Embryonic facial prominence (tissue), 1 donor: ENCODE measurements around the gene GRK5.

Experiments
- DNase-seq: peaks from one replicate; pipeline ENCODE4 v3.0.0-alpha.2; 2016; ENCODE audit errors: extremely low spot score

Gene GRK5

DNA sequence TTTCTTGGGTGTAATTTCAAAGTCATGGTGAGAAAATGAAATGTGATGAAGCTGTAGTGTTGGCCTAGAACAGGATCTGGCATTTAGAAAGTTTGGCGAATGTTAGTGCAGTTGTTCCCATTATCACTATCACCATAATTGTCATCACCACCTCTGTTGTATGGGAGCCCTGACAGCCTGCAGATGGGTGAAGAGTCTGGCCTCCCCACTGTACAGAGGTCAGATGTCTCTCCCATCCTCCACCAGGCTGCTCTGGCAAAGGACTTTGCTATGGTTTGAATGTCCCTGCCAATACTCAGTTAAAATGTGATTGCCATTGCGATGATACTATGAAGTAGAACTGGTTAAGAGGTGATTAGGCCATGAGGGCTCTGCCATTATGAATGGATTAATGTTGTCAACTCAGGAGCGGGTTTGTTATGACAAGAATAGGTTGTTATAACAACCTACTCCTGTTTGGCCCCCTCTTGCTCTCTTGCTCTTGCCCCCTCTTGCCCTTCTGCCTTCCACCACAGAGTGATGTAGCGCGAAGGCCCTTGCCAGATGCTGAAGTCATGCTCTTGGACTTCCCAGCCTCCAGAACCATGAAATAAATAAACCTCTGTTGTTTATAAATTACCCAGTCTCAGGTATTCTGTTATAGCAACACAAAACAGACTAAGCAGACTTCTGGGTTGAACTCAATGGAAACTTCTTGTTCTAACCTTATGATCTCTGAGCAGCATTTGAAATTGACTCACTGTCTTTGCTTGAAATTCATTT is 90.0 kb downstream of the GRK5 start:
- no peak for DNase-seq

DNA sequence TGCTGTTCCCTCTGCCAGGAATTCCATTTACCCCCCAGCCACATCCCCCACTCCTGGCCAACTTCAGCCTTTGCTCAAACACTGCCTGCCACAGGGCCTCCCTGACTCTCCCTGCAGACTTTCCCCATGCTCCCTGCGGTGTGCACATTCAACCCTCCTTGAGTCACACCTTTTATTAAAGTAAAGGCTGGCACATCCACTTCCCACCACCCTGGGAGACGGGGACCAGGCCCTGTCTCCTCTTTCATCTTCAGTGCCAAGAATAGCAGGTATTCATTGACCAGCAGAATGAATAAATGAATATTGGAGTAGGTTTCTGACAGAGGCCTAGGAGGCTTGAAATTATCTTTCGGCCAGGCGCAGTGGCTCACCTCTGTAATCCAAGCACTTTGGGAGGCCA is 91.4 kb downstream of the GRK5 start:
- no peak for DNase-seq

DNA sequence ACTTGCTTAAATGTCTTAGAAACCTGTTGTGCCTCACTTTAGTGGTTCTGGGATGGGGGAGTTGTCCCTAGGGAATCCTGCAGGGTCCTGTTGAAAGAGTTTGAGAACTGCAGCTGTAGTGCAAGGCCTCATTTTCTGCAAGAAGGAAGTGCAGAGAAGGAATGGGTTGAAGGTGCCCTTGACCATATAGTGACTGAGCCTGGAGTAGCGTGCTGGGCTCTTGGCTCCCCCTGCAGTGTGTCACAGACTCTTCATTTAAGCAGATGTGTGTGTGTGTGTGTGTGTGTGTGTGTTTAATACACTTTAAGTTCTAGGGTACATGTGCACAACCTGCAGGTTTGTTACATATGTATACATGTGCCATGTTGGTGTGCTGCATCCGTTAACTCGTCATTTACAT is 92.2 kb downstream of the GRK5 start:
- DNase-seq = no peak

DNA sequence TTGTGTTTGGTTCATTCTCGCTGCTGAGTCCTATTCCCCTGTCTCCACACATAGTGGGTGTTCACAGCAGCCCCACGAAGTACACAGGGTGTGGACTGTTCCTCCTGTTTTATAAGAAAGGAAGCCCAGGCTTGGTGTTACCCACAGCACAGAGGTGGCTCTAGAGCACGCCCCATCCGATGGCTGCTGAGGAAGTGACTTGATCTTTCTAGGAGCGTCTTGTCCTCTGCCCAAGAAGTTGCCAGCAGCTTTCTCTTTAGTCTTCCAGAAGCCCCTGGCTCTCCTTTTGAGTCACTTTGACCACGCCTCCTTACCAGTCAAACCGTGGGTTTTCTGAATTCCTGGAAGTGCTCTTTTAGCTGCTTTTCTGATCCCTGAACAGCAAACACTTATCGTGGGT is 94.0 kb downstream of the GRK5 start:
- no peak for DNase-seq

DNA sequence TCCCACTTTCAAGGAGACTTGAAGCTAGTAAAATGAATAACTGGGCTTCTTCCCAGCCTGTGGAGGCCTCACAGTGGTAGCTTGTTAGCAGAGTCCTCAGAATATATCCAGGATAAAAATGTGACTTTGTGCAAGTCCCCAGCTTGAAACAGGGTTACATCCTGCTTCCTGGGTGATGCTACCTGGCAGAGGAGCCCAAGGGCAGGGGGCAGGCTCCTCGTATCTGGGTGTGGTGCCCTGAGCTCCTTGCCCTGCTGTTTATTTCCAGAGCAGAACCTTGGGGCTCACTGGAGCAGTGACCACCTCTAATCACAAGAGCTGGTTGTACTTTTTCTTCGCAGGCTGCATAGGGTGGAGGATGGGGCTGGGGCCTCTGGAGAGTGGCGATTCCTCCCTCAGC is 94.8 kb downstream of the GRK5 start:
- DNase-seq = no peak

DNA sequence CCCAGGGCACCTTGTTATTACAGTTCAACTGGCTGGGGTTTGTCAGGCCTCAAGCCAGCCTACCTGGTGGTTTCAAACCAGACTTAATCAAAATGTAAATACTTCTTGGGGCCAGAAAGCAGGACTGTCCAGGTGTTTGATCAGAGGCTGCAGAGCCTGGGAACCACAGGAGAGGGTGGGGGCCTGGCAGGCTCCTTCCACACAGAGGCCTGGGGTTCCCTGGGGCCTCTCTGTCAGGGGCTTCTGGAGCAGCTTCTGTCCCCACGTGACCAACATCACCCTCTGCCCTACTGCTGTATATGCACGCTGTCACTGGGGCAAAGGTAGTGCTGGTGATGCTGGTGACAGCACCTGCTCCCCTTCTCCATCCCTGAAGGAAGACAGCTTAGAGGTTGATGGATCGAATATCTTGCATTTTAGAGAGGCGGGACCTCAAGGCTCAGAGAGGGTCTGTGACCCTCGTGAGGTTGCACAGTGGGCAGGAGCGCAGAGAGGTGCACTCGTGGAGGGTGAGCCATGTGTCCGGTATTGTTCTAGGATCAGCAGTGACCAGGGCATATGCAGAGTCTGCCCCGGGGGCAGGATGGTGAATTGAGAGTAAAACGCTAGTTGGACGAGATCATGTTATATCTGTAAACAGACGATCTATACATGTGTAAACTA is 95.4 kb downstream of the GRK5 start:
- DNase-seq = no peak

DNA sequence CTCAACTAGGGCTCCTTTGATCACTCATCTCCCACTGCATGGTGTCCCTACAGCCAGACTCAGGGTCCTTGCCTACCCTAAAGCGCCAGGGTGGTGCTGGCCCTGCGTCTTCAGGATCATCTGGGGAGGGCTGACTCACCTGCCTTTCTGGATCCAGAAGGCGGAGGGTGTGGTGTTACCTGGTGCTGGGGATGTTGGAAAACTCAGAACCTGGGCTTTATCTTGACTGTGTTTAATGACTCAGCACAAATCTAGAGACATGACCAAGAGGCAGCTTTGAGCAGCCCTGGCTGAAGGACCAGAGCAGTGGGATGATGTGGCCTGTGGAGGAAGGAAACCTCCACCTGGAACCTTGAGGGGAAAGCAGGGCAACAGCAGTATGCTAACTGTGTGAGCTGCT is 96.5 kb downstream of the GRK5 start:
- no peak for DNase-seq

DNA sequence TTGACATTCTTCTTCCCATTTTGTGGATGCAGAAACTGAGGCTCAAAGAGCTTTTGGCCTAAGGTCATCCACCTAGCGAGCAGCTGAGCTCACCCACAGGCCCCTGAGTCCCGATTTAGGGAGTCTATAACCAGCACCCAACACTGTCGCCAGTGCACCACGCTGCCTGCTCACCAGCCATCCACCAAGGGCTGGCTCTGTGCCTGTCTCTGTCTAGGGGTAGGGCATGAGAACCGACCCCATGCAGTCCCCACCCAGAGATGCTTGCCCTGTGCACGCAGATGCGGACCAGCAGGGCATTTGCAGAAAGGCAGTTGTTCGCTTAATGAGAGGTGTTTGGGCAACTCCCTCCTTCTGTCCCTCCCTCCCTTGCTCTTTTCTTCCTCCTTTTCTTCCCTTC is 97.2 kb downstream of the GRK5 start:
- DNase-seq = no peak

DNA sequence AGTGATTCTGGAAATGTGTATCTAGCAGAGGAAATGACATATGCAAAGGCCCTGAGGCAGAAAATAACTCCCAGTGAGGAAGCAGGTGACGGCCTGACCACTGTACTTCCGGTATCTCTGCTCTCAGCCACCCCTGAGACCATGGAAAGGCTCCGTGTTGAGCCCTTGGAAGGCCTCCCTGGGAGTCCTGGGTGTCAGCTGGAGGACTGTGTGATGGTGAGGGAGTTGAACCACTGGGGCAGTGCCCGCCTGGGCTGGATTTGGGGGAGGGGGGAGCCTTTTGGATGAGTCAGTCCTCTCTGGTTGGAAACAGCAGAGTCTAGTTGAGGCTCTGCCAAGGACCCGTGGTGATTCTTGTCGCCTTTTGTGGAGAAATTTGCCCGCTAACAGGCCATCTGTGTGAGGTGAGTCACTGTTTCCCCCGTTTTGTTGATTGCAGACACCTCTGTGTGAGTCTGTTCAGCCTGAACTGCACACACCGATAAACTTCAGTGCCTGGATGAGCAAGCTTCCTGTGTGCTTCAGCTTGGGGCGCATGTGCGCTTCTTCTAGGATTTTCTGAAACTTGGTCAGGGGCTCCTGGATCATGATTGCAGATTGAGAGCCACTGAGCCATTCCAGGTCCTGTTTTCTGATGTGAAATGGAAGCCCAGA is 98.6 kb downstream of the GRK5 start:
- no peak for DNase-seq

DNA sequence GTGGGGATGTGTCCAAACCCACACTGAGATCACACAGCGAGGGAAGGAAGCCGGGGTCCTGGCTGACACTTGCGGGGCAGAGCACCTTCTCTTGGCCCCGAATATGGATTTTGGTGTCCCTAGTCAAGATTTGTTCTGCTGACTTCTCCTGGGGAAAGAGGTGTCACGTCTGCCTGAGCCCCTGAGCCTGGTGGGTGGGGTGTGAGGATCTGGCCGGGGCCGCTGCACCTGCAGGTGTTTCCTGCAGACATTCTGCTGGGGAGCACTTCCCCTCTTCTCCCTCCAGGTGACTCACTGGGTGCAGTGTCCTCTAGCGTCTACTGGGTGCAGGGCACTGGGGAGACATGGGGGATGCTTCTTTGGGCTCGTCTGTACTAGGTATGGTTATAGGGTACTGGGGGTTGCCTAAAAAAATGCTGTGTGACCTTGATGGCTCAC is 99.2 kb downstream of the GRK5 start:
- no peak for DNase-seq

DNA sequence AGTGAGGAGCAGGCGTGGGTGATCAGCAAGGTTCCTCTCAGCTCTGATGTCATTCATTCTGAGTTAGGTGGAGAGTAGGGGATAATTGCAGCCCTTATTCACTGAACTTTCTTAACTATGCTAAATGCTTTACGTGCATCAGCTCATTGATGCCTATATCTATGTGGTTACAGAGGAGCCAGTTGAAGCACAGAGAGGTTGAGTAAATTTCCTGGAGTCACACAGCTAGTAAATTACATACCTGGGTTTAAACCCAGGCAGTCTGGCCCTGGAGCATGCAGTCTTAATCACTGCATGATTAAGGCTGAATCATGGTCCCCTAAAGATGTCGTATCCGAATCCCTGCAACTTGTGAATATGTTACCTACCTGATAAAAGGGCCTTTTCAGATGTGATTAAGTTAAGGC is 99.6 kb downstream of the GRK5 start:
- no peak for DNase-seq

DNA sequence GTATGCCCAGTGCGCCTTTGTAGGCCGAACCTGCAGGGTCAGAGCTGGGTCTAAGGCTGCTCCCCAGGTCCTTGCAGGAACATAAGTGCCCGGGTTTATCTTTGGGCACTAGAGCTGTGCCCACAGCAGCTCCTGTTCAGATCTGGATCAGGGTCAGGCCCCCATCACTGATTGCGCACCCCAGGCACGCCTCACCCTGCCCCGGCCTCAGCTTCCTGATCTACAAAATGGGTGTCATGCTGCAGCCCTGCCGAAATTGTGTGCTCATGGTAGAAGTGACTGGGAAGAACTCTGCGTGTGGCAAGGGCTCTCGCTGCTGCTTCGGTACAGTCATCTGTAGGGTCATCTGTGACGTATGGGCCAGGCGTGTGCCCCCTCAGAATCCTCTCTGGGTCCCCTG is 100.7 kb downstream of the GRK5 start:
- no peak for DNase-seq

DNA sequence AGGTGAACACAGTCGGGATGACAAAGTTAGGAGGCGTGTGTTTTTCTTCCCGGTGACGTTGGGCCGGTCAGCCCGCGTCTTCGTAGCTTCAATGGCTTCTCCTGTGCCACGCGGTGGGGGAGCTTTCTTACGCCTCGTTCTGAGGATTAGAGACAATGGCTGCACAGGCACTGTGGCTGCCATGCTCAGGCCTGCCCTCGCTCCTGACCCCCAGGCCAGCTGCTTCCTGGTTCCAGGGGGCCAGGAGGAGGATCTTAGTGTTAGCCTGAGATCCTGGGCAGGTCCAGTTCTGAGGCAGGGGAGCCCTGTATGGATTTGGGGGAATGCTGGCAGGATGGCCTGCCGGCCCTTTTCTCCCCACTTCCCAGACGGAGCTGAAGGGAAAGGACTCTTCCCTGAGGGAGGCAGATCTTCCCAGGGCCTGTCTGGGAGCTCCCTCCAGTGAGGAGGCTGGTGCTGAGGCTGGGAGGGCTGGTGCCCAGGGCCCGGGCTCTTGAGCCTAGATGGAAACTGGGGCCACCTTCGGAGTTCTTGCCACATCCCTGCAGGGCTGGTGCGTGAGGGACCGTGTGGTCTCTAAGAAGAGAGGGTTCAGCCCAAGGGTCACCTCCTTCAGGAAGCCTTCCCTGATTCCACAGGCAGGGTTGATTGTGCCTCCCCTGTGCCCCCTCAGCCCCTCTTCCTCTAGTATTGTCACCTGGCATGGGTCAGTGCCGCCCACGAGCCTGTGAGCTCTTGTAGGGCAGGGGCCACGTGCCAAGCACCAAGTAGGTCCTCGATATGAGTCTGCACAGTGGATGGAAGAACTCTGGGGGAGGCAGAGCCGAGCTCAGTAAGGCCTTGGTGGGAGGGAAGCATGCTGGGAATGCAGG is 101.4 kb downstream of the GRK5 start:
- DNase-seq = no peak

DNA sequence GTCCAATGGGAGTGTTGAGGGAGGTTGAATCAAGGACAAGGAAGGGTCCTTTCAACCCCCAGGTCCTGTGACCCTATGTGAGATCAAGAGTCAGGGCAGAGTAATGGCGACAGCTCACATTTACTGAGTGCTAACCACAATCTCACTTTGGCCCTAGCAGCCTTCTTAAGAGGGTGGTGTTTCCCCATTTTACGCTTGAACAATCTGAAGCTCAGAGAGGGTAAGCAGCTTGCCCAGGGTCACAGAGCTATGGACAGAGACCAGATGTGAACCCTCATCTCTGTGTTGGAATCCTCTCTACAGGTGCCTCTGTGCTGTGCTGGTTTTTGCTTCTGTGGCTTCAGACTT is 102.0 kb downstream of the GRK5 start:
- DNase-seq = no peak

DNA sequence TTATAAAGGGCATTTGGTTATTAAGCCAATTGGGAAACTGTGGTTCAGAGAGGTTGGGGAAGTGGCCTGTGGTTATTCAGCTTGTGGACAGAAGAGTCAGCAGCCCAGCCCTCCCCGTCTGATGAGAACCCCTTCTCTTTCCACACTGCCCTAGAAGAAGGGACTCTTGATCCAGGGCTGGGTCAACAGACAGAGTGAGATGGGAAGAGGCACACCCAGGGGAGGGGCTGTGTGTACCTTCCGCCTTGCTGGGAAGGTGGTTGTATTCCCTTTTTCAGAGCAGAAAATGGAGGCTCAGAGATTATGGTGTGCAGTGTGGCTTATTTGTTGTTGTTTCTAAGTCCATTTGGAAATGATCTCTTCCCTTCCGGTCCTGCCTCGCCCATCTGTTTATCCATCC is 103.4 kb downstream of the GRK5 start:
- no peak for DNase-seq

DNA sequence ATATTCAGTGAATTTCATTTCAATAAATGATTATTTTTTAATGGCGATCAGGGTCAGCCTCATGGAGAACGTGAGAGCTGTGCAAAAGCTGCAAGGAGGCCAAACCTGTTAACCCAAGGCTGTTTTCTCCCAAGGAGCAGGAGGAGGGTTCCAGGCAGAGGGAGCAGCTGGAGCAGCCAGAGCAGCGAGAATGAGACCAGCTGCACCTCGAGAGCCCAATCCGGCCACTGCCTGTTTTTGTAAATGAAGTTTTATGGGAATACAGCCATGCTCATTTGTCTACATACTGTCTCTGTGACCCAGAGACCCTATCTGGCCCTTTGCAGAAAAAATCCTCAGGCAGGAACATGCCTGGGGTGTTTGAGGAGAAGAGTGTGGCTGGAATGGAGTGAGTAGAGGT is 104.9 kb downstream of the GRK5 start:
- DNase-seq = no peak

DNA sequence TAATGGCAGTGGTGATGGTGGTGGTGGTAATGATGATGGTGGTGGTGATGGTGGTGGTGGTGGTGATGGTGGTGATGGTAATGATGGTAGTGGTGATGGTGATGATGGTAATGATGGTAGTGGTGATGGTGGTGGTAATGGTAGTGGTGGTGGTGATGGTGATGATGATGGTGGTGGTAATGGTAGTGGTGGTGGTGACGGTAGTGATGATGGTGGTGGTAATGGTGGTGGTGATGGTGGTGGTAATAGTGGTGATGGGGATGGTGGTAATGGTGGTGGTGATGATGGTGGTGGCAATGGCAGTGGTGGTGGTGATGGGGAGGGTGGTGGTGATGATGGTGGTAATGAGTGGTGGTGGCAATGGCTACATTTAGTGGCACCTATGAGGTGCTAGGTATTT is 105.7 kb downstream of the GRK5 start:
- DNase-seq = no peak

DNA sequence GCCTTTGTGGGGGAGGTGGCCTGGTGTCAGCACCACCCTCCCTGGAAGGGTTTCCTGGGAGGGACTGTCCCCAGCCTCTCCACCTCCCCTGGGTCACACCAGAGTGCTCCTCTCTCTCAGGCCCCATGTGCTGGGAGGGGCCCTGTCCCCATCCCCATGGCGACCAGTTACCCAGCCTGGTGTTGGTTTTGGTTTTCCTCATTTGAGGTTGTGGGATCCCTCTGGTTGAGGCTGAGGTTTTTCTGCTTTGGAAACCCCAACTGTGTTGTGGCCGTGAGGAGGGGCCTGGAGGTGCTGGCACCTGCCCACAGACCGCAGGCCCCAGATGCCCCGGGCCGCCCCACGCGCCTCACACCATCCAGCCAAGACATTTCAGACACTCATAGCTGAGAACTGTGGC is 106.3 kb downstream of the GRK5 start:
- no peak for DNase-seq

DNA sequence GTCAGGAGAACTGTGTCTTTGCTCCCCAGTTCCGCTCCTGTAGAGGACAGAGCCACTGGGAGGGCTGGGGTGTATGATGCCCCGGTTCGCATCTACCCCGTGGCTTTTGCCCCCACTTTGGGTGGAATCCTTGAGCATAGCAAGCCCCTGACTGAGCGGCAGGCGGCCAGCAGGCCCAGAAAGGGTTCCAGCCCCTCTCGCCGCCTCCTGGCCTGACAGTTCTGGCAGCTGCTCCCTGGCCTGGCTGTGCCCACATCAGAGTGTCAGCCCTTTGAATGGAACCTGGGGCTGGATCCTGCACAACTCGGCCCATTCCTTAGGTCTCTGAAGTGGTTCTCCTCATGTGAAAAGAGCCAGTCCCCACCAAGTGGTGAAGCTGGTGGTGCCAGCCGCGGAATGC is 106.7 kb downstream of the GRK5 start:
- DNase-seq = no peak

DNA sequence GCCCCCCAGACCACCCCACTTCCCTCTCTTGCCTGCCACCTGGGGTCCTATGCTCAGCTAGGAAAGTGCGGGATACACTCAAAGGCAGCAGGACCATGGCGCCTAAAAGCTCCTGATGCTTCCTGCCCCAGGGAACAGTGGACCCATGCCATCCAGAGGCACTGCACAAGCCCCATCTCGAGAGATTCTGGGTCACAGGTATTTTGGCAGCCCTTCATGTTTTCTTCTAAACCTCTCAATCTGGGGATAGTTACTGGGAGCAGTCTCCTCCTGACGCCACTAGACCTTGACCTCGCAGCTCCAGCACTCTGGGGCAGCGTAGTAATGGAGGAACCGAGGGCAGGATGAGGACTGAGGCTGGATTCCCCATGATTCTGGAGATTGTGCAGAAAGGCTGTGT is 107.1 kb downstream of the GRK5 start:
- DNase-seq = no peak

DNA sequence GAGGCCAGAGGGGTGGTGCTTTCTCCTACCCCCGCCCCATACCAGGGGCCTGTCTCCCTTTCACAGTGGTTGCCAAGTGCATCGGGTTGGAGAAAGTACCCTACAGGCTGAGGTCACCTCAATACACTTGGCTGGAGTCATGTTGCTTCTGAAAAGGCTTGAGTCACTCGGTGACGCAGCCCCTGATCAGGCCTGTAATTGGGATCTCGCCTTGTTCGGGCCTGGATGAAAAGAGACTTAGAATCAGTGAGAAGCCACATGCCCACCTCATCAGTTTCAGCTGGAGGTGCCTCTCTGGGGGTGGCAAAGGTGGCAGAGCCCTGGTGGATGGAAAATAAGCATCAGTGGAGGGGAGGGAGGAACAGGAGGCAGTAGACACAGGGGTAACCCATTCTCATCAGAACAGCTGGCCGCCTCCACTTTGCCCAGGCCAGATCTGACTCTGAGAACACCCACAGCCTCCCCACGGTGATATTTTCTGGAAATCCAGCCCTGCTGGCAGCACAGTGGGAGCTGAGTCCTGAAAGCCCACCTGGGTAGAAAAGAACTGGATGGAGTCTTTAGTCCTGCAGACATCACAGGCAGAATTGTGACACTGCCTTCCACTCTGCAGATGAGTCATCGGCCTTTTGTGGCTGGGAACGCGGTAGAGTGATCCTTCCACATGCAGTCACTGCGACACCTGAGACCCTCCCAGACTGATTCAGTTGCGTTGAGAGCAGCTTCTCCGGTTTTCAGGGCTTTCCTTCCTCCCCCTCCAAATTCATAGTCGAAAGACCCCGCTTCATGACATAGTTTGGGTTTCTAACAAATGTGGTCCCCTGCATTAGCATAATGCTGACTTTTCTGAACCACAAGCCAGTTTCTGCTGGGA is 108.0 kb downstream of the GRK5 start:
- no peak for DNase-seq
